A673 (cell line): ENCODE data around the gene DNTT. TPM values are rescaled to one million over a fixed set of nuclear protein-coding genes. Genes with fewer than 3 reads are reported as not detected.

ENCODE experiments used
- BruUV-seq: library from RNA; stranded (reverse); fragments of 400-500 nt; replicated peaks from 2 replicates; lab custom pipeline; 2021; lab: Mats Ljungman, UMichigan
- CTCF ChIA-PET: fragments of 300-600 bp; sonication (Branson Sonifier 250); formaldehyde crosslinking; loops from one replicate; lab custom pipeline; 2022; ENCODE audit warnings: antibody characterized with exemption; lab: Charles Lee
- POLR2A ChIA-PET: fragments of 300-600 bp; sonication (Branson Sonifier 250); formaldehyde crosslinking; loops from one replicate; lab custom pipeline; 2022; ENCODE audit warnings: antibody characterized with exemption; ENCODE audit not compliant: low non-redundant PET; lab: Charles Lee
- DNase-seq: peaks from one replicate; pipeline ENCODE4 v3.0.0-alpha.2; 2015; ENCODE audit warnings: low spot score
- H3K27ac ChIP-seq: fragments of 200-600 bp; sonication (generic); 2 replicates; pipeline ENCODE4 v1.5.1; 2016; ENCODE audit warnings: mixed run types, low read depth, mild to moderate bottlenecking, mixed read lengths, antibody characterized with exemption, low read length; ENCODE audit not compliant: poor library complexity, severe bottlenecking
- H3K27me3 ChIP-seq: fragments of 200-600 bp; sonication (generic); replicated peaks from 2 replicates; pipeline ENCODE4 v1.6.1; 2017; ENCODE audit warnings: mixed run types, low read depth, mild to moderate bottlenecking, mixed read lengths, antibody characterized with exemption, low read length; ENCODE audit not compliant: insufficient read depth, poor library complexity
- H3K36me3 ChIP-seq: fragments of 200-600 bp; sonication (generic); 2 replicates; pipeline ENCODE4 v1.6.1; 2016; ENCODE audit warnings: mixed run types, mild to moderate bottlenecking, mixed read lengths, antibody characterized with exemption, low read length; ENCODE audit not compliant: insufficient read depth, poor library complexity, severe bottlenecking
- H3K4me1 ChIP-seq: fragments of 200-600 bp; sonication (generic); 2 replicates; pipeline ENCODE4 v1.6.1; 2017; ENCODE audit warnings: mixed run types, mild to moderate bottlenecking, mixed read lengths, antibody characterized with exemption, low read length; ENCODE audit not compliant: insufficient read depth, poor library complexity, severe bottlenecking
- H3K4me3 ChIP-seq: fragments of 200-600 bp; sonication (generic); 2 replicates; pipeline ENCODE4 v1.5.1; 2016; ENCODE audit warnings: low read depth, mixed run types, mild to moderate bottlenecking, mixed read lengths, low read length; ENCODE audit not compliant: poor library complexity, severe bottlenecking
- H3K9me3 ChIP-seq: fragments of 200-600 bp; sonication (generic); 2 replicates; pipeline ENCODE4 v1.6.1; 2016; ENCODE audit warnings: mixed run types, low read depth, mild to moderate bottlenecking, mixed read lengths, antibody characterized with exemption, low read length; ENCODE audit not compliant: poor library complexity, severe bottlenecking
- CTCF ChIP-seq: fragments of 300-800, 200-600 bp; sonication (generic); conservative IDR thresholded peaks from 2 replicates; pipeline ENCODE4 v1.5.1; 2017; ENCODE audit warnings: low read depth, mild to moderate bottlenecking, antibody characterized with exemption, low read length, moderate library complexity, mixed read lengths
- EZH2 ChIP-seq: fragments of 200-600 bp; sonication (generic); IDR thresholded peaks from 2 replicates; pipeline ENCODE4 v1.6.1; 2017; ENCODE audit warnings: borderline replicate concordance, low read depth, mild to moderate bottlenecking, mixed read lengths, antibody characterized with exemption, low read length; ENCODE audit not compliant: poor library complexity, severe bottlenecking
- intact Hi-C: fragments of 100-400 bp; cut with micrococcal nuclease; formaldehyde crosslinking; loops from one replicate; pipeline ENCODE4 v1.10.0; 2022; ENCODE audit not compliant: unreplicated experiment
- total RNA-seq: library from RNA; stranded (reverse); gene quantifications from 2 replicates; pipeline ENCODE4 v1.2.3, GENCODE V29; 2021

DNTT gene
- total RNA-seq, 1 experiment from 2014 or later: not detected

DNA sequence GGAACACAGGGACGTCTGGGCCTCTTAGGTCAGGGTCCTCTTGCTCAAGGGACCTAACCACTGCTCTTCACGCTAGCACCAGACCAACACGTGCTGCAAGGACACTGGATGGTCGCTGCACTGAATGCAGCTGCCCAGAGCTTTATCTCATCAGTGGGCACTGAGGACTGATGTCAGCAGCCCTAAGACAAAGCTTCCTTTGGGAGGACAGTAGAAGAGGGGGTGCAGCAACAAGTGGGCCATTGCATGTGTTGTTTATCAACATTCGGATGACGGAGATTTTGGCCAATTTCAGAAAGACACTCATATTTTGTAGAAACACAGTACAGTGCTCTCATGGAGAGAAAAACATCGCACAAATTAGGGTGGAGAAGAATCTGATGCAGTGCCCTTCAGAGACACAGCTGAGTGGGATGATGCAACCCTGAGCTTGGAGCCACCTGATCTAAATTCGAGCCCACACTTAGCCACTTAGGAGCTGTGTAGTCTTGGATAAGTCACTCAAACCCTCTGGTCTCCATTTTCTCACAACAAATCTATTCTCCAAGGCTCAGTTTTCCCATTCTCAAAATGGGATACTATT is 52.9 kb downstream of the DNTT start:
- DNase-seq: no peak
- TF ChIP-seq CTCF (no peak), EZH2 (no peak)
- POLR2A ChIA-PET: no interaction called here
- H3K27ac ChIP-seq: no peak overlapping the region
- BruUV-seq: no TSS peak
- intact Hi-C loops: no loop called here
- H3K9me3 ChIP-seq: no peaks in the 10 kb centered on the region
- no peak overlapping the region for H3K4me3 ChIP-seq
- H3K36me3 ChIP-seq: no peaks in the 10 kb centered on the region
- CTCF ChIA-PET: interaction anchor here (0.5 kb wide), 1 partner anchor 127 kb away, joined by 3 read pairs; no protein-coding TSS in a partner anchor
- peaks cover 17% of the 10 kb centered on the region for H3K27me3 ChIP-seq
- no peaks in the 10 kb centered on the region for H3K4me1 ChIP-seq

GRCh38 chr10:96358851-96359540 is 54.8 kb downstream of the DNTT start, which contains the start of gene OPALIN:
Gene OPALIN (minus strand): TSS chr10:96359002. CDS start chr10:96358896, 106 bp downstream.
- DNase-seq: no peak
- BruUV-seq: no TSS peak
- POLR2A ChIA-PET: no interaction called here
- peaks cover 23% of the 10 kb centered on the region for H3K27me3 ChIP-seq
- no peaks in the 10 kb centered on the region for H3K36me3 ChIP-seq
- TF ChIP-seq EZH2 (no peak), CTCF (no peak)
- no peak within 1 kb of the TSS for H3K4me3 ChIP-seq
- intact Hi-C loops: no loop called here
- no peaks in the 10 kb centered on the region for H3K9me3 ChIP-seq
- no peak within 1 kb of the TSS for H3K27ac ChIP-seq
- no peaks in the 10 kb centered on the region for H3K4me1 ChIP-seq
- CTCF ChIA-PET: no interaction called here

- Histone ChIP-seq H3K4me3 (no peak overlapping the region), H3K27me3 (peaks cover 23% of the 10 kb centered on the region), H3K9me3 (no peaks in the 10 kb centered on the region), H3K27ac (no peak overlapping the region), H3K36me3 (no peaks in the 10 kb centered on the region), H3K4me1 (no peaks in the 10 kb centered on the region)
- intact Hi-C loops: no loop called here
- ChIA-PET POLR2A (no interaction called here), CTCF (no interaction called here)
- no peak for DNase-seq
- no TSS peak for BruUV-seq
- no peak for TF ChIP-seq CTCF
- TF ChIP-seq EZH2: no peak
Observed at GRCh38 chr10:96359616-96360015, 55.4 kb downstream of the DNTT start.
